Measurements from ENCODE around the gene NTM.

Gene NTM

GRCh38 chr11:131592152-131592551 is 221.7 kb downstream of the NTM start:
- no peak overlapping the region for H3K4me2 ChIP-seq (ENCODE audit: insufficient read depth, low read length, poor library complexity, severe bottlenecking)
- DNase-seq (ENCODE audit: low spot score), result no peak
- H2AK5ac ChIP-seq (ENCODE audit: low read depth, low read length), result no peak overlapping the region
- H3K27ac ChIP-seq (replicated peaks; ENCODE audit: low read length), result no peak overlapping the region
- H3K18ac ChIP-seq (ENCODE audit: low read length), result no peak overlapping the region
- H3K79me1 ChIP-seq (ENCODE audit: low read depth, low read length), result no peaks in the 10 kb centered on the region
- no peak overlapping the region for H3K4ac ChIP-seq (ENCODE audit: low read length)
- H3K4me1 ChIP-seq (ENCODE audit: control insufficient read depth in 2 of 2, insufficient read depth in 1 of 2, low read depth in 1 of 2, low read length in 2 of 2), result peaks cover 0 to 22% of the 10 kb centered on the region in 2 donors
- H3K14ac ChIP-seq (ENCODE audit: low read length), result no peak overlapping the region
- no peaks in the 10 kb centered on the region for H3K27me3 ChIP-seq (ENCODE audit: control insufficient read depth in 3 of 3, insufficient read depth in 3 of 3, low read depth in 1 of 3, low read length in 3 of 3)
- H3K4me3 ChIP-seq (ENCODE audit: low read length in 2 of 2), result no peak overlapping the region
- H2BK15ac ChIP-seq (ENCODE audit: low read length), result no peak overlapping the region
- no peak overlapping the region for H2BK120ac ChIP-seq (ENCODE audit: low read depth, low read length)
- H3K9me3 ChIP-seq (replicated peaks in 1 of 2; ENCODE audit: control insufficient read depth in 2 of 2, insufficient read depth in 1 of 2, low read depth in 1 of 2, low read length in 2 of 2), result no peaks in the 10 kb centered on the region
- no CpG with 5 or more reads among the region's 2 CpGs for WGBS, 2 donors (ENCODE audit: extremely low coverage in 2 of 2, insufficient read length in 2 of 2, insufficient replicate concordance in 1 of 2)
- no peak overlapping the region for H2AFZ ChIP-seq (ENCODE audit: low read length)
- no peak overlapping the region for H3K9ac ChIP-seq (ENCODE audit: low read depth, low read length, poor library complexity)
- H4K91ac ChIP-seq (ENCODE audit: low read depth, low read length, poor library complexity), result no peak overlapping the region
- no peaks in the 10 kb centered on the region for H3K36me3 ChIP-seq (replicated peaks in 1 of 2; ENCODE audit: control insufficient read depth in 2 of 2, insufficient read depth in 2 of 2, low read length in 2 of 2)
- H2BK5ac ChIP-seq (ENCODE audit: low read length), result no peak overlapping the region
- H4K8ac ChIP-seq (ENCODE audit: low read depth, low read length), result no peak overlapping the region
- H3K23ac ChIP-seq (ENCODE audit: low read depth, low read length, poor library complexity), result no peak overlapping the region
- H2BK12ac ChIP-seq (ENCODE audit: low read length), result no peak overlapping the region

- H3K4me2 ChIP-seq (ENCODE audit: insufficient read depth, low read length, poor library complexity, severe bottlenecking), result no peak overlapping the region
- no peaks in the 10 kb centered on the region for H3K36me3 ChIP-seq (replicated peaks in 1 of 2; ENCODE audit: control insufficient read depth in 2 of 2, insufficient read depth in 2 of 2, low read length in 2 of 2)
- no peak overlapping the region for H2BK5ac ChIP-seq (ENCODE audit: low read length)
- H3K4ac ChIP-seq (ENCODE audit: low read length), result no peak overlapping the region
- no peaks in the 10 kb centered on the region for H3K9me3 ChIP-seq (replicated peaks in 1 of 2; ENCODE audit: control insufficient read depth in 2 of 2, insufficient read depth in 1 of 2, low read depth in 1 of 2, low read length in 2 of 2)
- H3K14ac ChIP-seq (ENCODE audit: low read length), result no peak overlapping the region
- WGBS, 2 donors (ENCODE audit: extremely low coverage in 2 of 2, insufficient read length in 2 of 2, insufficient replicate concordance in 1 of 2), result no CpG with 5 or more reads among the region's 2 CpGs
- no peak overlapping the region for H3K27ac ChIP-seq (replicated peaks; ENCODE audit: low read length)
- H3K4me1 ChIP-seq (ENCODE audit: control insufficient read depth in 2 of 2, insufficient read depth in 1 of 2, low read depth in 1 of 2, low read length in 2 of 2), result peaks cover 0 to 22% of the 10 kb centered on the region in 2 donors
- H2BK120ac ChIP-seq (ENCODE audit: low read depth, low read length), result no peak overlapping the region
- H3K9ac ChIP-seq (ENCODE audit: low read depth, low read length, poor library complexity), result no peak overlapping the region
- no peak overlapping the region for H3K4me3 ChIP-seq (ENCODE audit: low read length in 2 of 2)
- H4K8ac ChIP-seq (ENCODE audit: low read depth, low read length), result no peak overlapping the region
- H2AK5ac ChIP-seq (ENCODE audit: low read depth, low read length), result no peak overlapping the region
- H3K79me1 ChIP-seq (ENCODE audit: low read depth, low read length), result no peaks in the 10 kb centered on the region
- H2BK15ac ChIP-seq (ENCODE audit: low read length), result no peak overlapping the region
- no peak overlapping the region for H2BK12ac ChIP-seq (ENCODE audit: low read length)
- no peaks in the 10 kb centered on the region for H3K27me3 ChIP-seq (ENCODE audit: control insufficient read depth in 3 of 3, insufficient read depth in 3 of 3, low read depth in 1 of 3, low read length in 3 of 3)
- no peak overlapping the region for H4K91ac ChIP-seq (ENCODE audit: low read depth, low read length, poor library complexity)
- DNase-seq (ENCODE audit: low spot score), result no peak
- H2AFZ ChIP-seq (ENCODE audit: low read length), result no peak overlapping the region
- no peak overlapping the region for H3K23ac ChIP-seq (ENCODE audit: low read depth, low read length, poor library complexity)
- peak overlapping the region; percentile 32 for H3K18ac ChIP-seq (ENCODE audit: low read length)
Observed at GRCh38 chr11:131592734-131593133, 222.3 kb downstream of the NTM start.

GRCh38 chr11:131593301-131593700 is 222.9 kb downstream of the NTM start:
- Histone ChIP-seq H2BK5ac (ENCODE audit: low read length) (no peak overlapping the region), H3K4me1 (ENCODE audit: control insufficient read depth in 2 of 2, insufficient read depth in 1 of 2, low read depth in 1 of 2, low read length in 2 of 2) (peaks cover 0 to 24% of the 10 kb centered on the region in 2 donors), H3K23ac (ENCODE audit: low read depth, low read length, poor library complexity) (no peak overlapping the region), H2AFZ (ENCODE audit: low read length) (no peak overlapping the region), H3K9me3 (replicated peaks in 1 of 2; ENCODE audit: control insufficient read depth in 2 of 2, insufficient read depth in 1 of 2, low read depth in 1 of 2, low read length in 2 of 2) (no peaks in the 10 kb centered on the region), H4K8ac (ENCODE audit: low read depth, low read length) (no peak overlapping the region), H3K18ac (ENCODE audit: low read length) (no peak overlapping the region), H3K14ac (ENCODE audit: low read length) (no peak overlapping the region), H3K36me3 (replicated peaks in 1 of 2; ENCODE audit: control insufficient read depth in 2 of 2, insufficient read depth in 2 of 2, low read length in 2 of 2) (no peaks in the 10 kb centered on the region), H3K27ac (replicated peaks; ENCODE audit: low read length) (no peak overlapping the region), H3K9ac (ENCODE audit: low read depth, low read length, poor library complexity) (no peak overlapping the region), H3K4ac (ENCODE audit: low read length) (no peak overlapping the region), H3K4me2 (ENCODE audit: insufficient read depth, low read length, poor library complexity, severe bottlenecking) (no peak overlapping the region), H3K79me1 (ENCODE audit: low read depth, low read length) (no peaks in the 10 kb centered on the region), H2BK12ac (ENCODE audit: low read length) (no peak overlapping the region), H3K27me3 (ENCODE audit: control insufficient read depth in 3 of 3, insufficient read depth in 3 of 3, low read depth in 1 of 3, low read length in 3 of 3) (no peaks in the 10 kb centered on the region), H2BK120ac (ENCODE audit: low read depth, low read length) (no peak overlapping the region), H2BK15ac (ENCODE audit: low read length) (no peak overlapping the region), H2AK5ac (ENCODE audit: low read depth, low read length) (no peak overlapping the region), H4K91ac (ENCODE audit: low read depth, low read length, poor library complexity) (no peak overlapping the region), H3K4me3 (ENCODE audit: low read length in 2 of 2) (no peak overlapping the region)
- DNase-seq (ENCODE audit: low spot score), result no peak
- whole genome bisulfite sequencing, 2 donors (ENCODE audit: extremely low coverage in 2 of 2, insufficient read length in 2 of 2, insufficient replicate concordance in 1 of 2), result no CpG with 5 or more reads among the region's 6 CpGs

GRCh38 chr11:131595797-131596196 is 225.4 kb downstream of the NTM start:
- Histone ChIP-seq H4K8ac (ENCODE audit: low read depth, low read length) (no peak overlapping the region), H2AK5ac (ENCODE audit: low read depth, low read length) (no peak overlapping the region), H2BK12ac (ENCODE audit: low read length) (no peak overlapping the region), H2BK5ac (ENCODE audit: low read length) (no peak overlapping the region), H3K4me3 (ENCODE audit: low read length in 2 of 2) (no peak overlapping the region), H3K79me1 (ENCODE audit: low read depth, low read length) (no peaks in the 10 kb centered on the region), H3K27ac (replicated peaks; ENCODE audit: low read length) (no peak overlapping the region), H3K9me3 (replicated peaks in 1 of 2; ENCODE audit: control insufficient read depth in 2 of 2, insufficient read depth in 1 of 2, low read depth in 1 of 2, low read length in 2 of 2) (no peaks in the 10 kb centered on the region), H3K18ac (ENCODE audit: low read length) (no peak overlapping the region), H4K91ac (ENCODE audit: low read depth, low read length, poor library complexity) (no peak overlapping the region), H3K9ac (ENCODE audit: low read depth, low read length, poor library complexity) (no peak overlapping the region), H3K36me3 (replicated peaks in 1 of 2; ENCODE audit: control insufficient read depth in 2 of 2, insufficient read depth in 2 of 2, low read length in 2 of 2) (no peaks in the 10 kb centered on the region), H2BK15ac (ENCODE audit: low read length) (no peak overlapping the region), H3K14ac (ENCODE audit: low read length) (no peak overlapping the region), H3K4ac (ENCODE audit: low read length) (no peak overlapping the region), H3K4me1 (ENCODE audit: control insufficient read depth in 2 of 2, insufficient read depth in 1 of 2, low read depth in 1 of 2, low read length in 2 of 2) (peaks cover 0 to 22% of the 10 kb centered on the region in 2 donors), H2BK120ac (ENCODE audit: low read depth, low read length) (no peak overlapping the region), H2AFZ (ENCODE audit: low read length) (no peak overlapping the region), H3K4me2 (ENCODE audit: insufficient read depth, low read length, poor library complexity, severe bottlenecking) (no peak overlapping the region), H3K23ac (ENCODE audit: low read depth, low read length, poor library complexity) (no peak overlapping the region), H3K27me3 (ENCODE audit: control insufficient read depth in 3 of 3, insufficient read depth in 3 of 3, low read depth in 1 of 3, low read length in 3 of 3) (no peaks in the 10 kb centered on the region)
- DNase-seq (ENCODE audit: low spot score), result no peak
- no CpG with 5 or more reads among the region's 4 CpGs for WGBS, 2 donors (ENCODE audit: extremely low coverage in 2 of 2, insufficient read length in 2 of 2, insufficient replicate concordance in 1 of 2)

All from neuronal stem cell (in vitro differentiated cells).